Measurements from ENCODE around the gene CA12. TPM values are rescaled to one million over a fixed set of nuclear protein-coding genes. Genes with fewer than 3 reads are reported as not detected.

Gene CA12
- total and polyA plus RNA-seq, 2 donors (not counting 3 experiments of a cell fraction or from before 2014, with no cell fraction given), result 1.1 to 5.9 TPM

- Histone ChIP-seq H3K27me3 (ENCODE audit: control insufficient read depth in 2 of 2, insufficient read depth in 2 of 2, low read length in 2 of 2) (no peaks in the 10 kb centered on the region), H4K20me1 (replicated peaks; ENCODE audit: control insufficient read depth, extremely low read depth, insufficient read depth, low read length) (no peaks in the 10 kb centered on the region), H3K79me2 (ENCODE audit: control insufficient read depth, insufficient read depth, low read length) (no peaks in the 10 kb centered on the region), H2AFZ (ENCODE audit: low read depth, low read length) (no peak overlapping the region), H3K27ac (ENCODE audit: insufficient read depth, low read depth, low read length) (no peak overlapping the region), H3K4me2 (ENCODE audit: insufficient read depth, low read length) (no peak overlapping the region), H3K9me3 (replicated peaks; ENCODE audit: control insufficient read depth, insufficient read depth, low read length) (no peaks in the 10 kb centered on the region), H3K4me3 (replicated peaks in 1 of 3; ENCODE audit: insufficient read depth in 1 of 3, low read depth in 1 of 3, low read length in 3 of 3) (no peak overlapping the region), H3K4me1 (ENCODE audit: control insufficient read depth, extremely low read depth, insufficient read depth, low read length) (peaks cover 9% of the 10 kb centered on the region), H3K9ac (replicated peaks; ENCODE audit: extremely low read depth, insufficient read depth, low read length) (no peak overlapping the region), H3K9me1 (replicated peaks; ENCODE audit: control insufficient read depth, extremely low read depth, insufficient read depth, low read length) (no peaks in the 10 kb centered on the region), H3K36me3 (ENCODE audit: control insufficient read depth in 2 of 2, extremely low read depth in 1 of 2, insufficient read depth in 2 of 2, low read length in 2 of 2) (peaks cover 0 to 2% of the 10 kb centered on the region in 2 experiments)
- no TSS peak for BruUV-seq (replicated peaks)
- intact Hi-C loops (cut with micrococcal nuclease) (no loop called here), dilution Hi-C loops (cut with MboI; ENCODE audit: extremely low pct_ligation_motif_present, low sequenced_read_pairs) (no loop called here)
- no peak for DNase-seq (ENCODE audit: low read depth, low spot score)
- ChIA-PET CTCF (interaction anchor here (1.0 kb wide), 1 partner anchor 53 kb away, joined by 3 read pairs; no protein-coding TSS in a partner anchor), POLR2A (no interaction called here)
- no peak for FAIRE-seq
- TF ChIP-seq MAX (IDR thresholded peaks at IDR 0.05; ENCODE audit: insufficient read depth, insufficient read length) (no peak), GATA2 (IDR thresholded peaks at IDR 0.05; ENCODE audit: insufficient read depth, insufficient read length, low read depth, low read length) (no peak), CTCF (IDR thresholded peaks at IDR 0.05; ENCODE audit: extremely low read depth in 1 of 2, insufficient read depth in 1 of 2, low read depth in 1 of 2, low read length in 2 of 2) (no peak), EZH2 (IDR thresholded peaks at IDR 0.05; ENCODE audit: borderline replicate concordance, low read depth, low read length, severe bottlenecking) (no peak), POLR2AphosphoS5 (IDR thresholded peaks at IDR 0.05; ENCODE audit: insufficient read depth, low read depth, low read length) (no peak), POLR2A (IDR thresholded peaks at IDR 0.05; ENCODE audit: low read depth, low read length) (no peak), MYC (IDR thresholded peaks at IDR 0.05; ENCODE audit: low read depth, low read length) (no peak), FOS (IDR thresholded peaks at IDR 0.05; ENCODE audit: borderline replicate concordance, insufficient read depth, low read length) (no peak), JUN (IDR thresholded peaks at IDR 0.05; ENCODE audit: borderline replicate concordance, insufficient read depth, insufficient read length, low read depth) (no peak)
These were observed 107.2 kb downstream of the CA12 start for GRCh38 chr15:63274427-63274826.

Other genes starting within 250 kb of the CA12 start
- gene RPS27L, start 224.4 kb downstream of the CA12 start, total RNA-seq, result 338 and 345 TPM in 2 replicates
- gene RPS27L, start 224.4 kb downstream of the CA12 start, polyA plus RNA-seq, result 163 and 170 TPM in 2 replicates
- gene RAB8B, start 192.2 kb downstream of the CA12 start, total RNA-seq, result 50.3 and 52.5 TPM in 2 replicates
- 7.5 and 10.4 TPM in 2 replicates for gene RAB8B, start 192.2 kb downstream of the CA12 start, polyA plus RNA-seq
- gene APH1B, start 104.2 kb downstream of the CA12 start, total RNA-seq, result 24.6 and 28.8 TPM in 2 replicates
- 14.0 and 14.6 TPM in 2 replicates for gene APH1B, start 104.2 kb downstream of the CA12 start, polyA plus RNA-seq
- gene USP3, start 122.7 kb upstream of the CA12 start, total RNA-seq, result 52.4 and 57.2 TPM in 2 replicates
- gene USP3, start 122.7 kb upstream of the CA12 start, polyA plus RNA-seq, result 15.9 and 18.8 TPM in 2 replicates
- gene FBXL22, start 215.5 kb upstream of the CA12 start, total RNA-seq, result not detected in 2 replicates
- gene FBXL22, start 215.5 kb upstream of the CA12 start, polyA plus RNA-seq, result 0.06 and 0.13 TPM in 2 replicates

Data from endothelial cell of umbilical vein (primary cell).